ENCODE data around the gene AHI1.

AHI1 gene

DNA sequence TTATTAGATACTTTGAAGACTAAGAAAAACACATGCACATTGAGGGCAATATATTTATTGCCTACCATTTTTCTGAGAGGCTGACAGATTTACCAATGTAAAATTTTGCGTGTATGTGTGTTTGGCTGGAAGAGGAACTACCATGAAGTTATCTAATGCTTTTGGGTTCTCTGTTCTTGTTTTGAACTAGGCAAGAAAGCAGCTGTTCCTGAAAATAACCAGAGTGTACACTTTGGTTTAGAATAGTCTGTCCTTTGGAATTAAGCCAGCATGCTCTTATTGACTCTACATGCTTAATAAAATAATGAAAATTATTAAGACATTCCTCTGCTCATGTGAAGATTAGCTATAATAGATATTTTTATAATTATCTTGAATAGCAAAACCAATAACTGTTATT is 187.2 kb downstream of the AHI1 start:
- H3K27me3 Mint-ChIP-seq = no peaks in the 10 kb centered on the region
- H3K9me3 Mint-ChIP-seq = no peaks in the 10 kb centered on the region
- DNase-seq (ENCODE audit: low spot score in 2 of 2) (no peak), ATAC-seq (replicated peaks; ENCODE audit: extremely low read depth, poor library complexity, severe bottlenecking) (no peak)
- H3K4me1 Mint-ChIP-seq = no peaks in the 10 kb centered on the region
- no peak overlapping the region for H3K27ac Mint-ChIP-seq (ENCODE audit: low read depth)
- H3K4me3 Mint-ChIP-seq = no peak overlapping the region
- no peaks in the 10 kb centered on the region for H3K36me3 Mint-ChIP-seq (ENCODE audit: insufficient read depth)

GRCh38 chr6:135306740-135307420 is 190.7 kb downstream of the AHI1 start:
- Mint-ChIP-seq H3K27ac (ENCODE audit: low read depth) (no peak overlapping the region), H3K4me1 (no peaks in the 10 kb centered on the region), H3K27me3 (no peaks in the 10 kb centered on the region), H3K4me3 (no peak overlapping the region), H3K36me3 (ENCODE audit: insufficient read depth) (no peaks in the 10 kb centered on the region), H3K9me3 (no peaks in the 10 kb centered on the region)
- DNase-seq (ENCODE audit: low spot score in 2 of 2) = no peak
- no peak for ATAC-seq (replicated peaks; ENCODE audit: extremely low read depth, poor library complexity, severe bottlenecking)

DNA sequence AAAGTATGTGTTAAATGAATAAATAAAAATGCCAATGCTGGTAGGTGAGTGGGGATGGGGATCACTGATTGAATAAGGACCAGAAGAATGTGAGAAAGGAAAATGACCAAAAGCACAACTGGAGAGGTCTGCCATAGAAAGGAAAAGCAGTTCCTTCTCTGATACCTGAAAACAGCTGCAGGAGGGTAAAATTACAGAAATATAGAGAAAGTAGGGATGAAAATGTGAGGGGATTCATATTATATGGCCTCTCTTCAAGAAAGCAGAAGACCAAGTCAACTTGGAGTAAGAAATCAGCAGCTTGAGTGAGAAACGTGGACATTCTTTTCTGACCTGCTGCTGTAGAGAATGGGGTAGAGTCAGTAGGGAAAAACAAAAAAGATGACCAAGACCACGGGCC is 191.4 kb downstream of the AHI1 start:
- Mint-ChIP-seq H3K4me3 (no peak overlapping the region), H3K4me1 (no peaks in the 10 kb centered on the region), H3K36me3 (ENCODE audit: insufficient read depth) (no peaks in the 10 kb centered on the region), H3K27ac (ENCODE audit: low read depth) (no peak overlapping the region), H3K27me3 (no peaks in the 10 kb centered on the region), H3K9me3 (no peaks in the 10 kb centered on the region)
- DNase-seq (ENCODE audit: low spot score in 2 of 2) (no peak), ATAC-seq (replicated peaks; ENCODE audit: extremely low read depth, poor library complexity, severe bottlenecking) (no peak)

GRCh38 chr6:135305684-135306083 is 191.9 kb downstream of the AHI1 start:
- Mint-ChIP-seq H3K36me3 (ENCODE audit: insufficient read depth) (no peaks in the 10 kb centered on the region), H3K9me3 (no peaks in the 10 kb centered on the region), H3K27ac (ENCODE audit: low read depth) (no peak overlapping the region), H3K27me3 (no peaks in the 10 kb centered on the region), H3K4me3 (no peak overlapping the region), H3K4me1 (no peaks in the 10 kb centered on the region)
- ATAC-seq (replicated peaks; ENCODE audit: extremely low read depth, poor library complexity, severe bottlenecking) (no peak), DNase-seq (ENCODE audit: low spot score in 2 of 2) (no peak)

GRCh38 chr6:135304883-135305282 is 192.7 kb downstream of the AHI1 start:
- H3K36me3 Mint-ChIP-seq (ENCODE audit: insufficient read depth) = no peaks in the 10 kb centered on the region
- no peaks in the 10 kb centered on the region for H3K9me3 Mint-ChIP-seq
- no peak overlapping the region for H3K27ac Mint-ChIP-seq (ENCODE audit: low read depth)
- ATAC-seq (replicated peaks; ENCODE audit: extremely low read depth, poor library complexity, severe bottlenecking) (no peak), DNase-seq (ENCODE audit: low spot score in 2 of 2) (no peak)
- H3K4me1 Mint-ChIP-seq = no peaks in the 10 kb centered on the region
- H3K4me3 Mint-ChIP-seq = no peak overlapping the region
- no peaks in the 10 kb centered on the region for H3K27me3 Mint-ChIP-seq

- Mint-ChIP-seq H3K27me3 (no peaks in the 10 kb centered on the region), H3K27ac (ENCODE audit: low read depth) (no peak overlapping the region), H3K9me3 (no peaks in the 10 kb centered on the region), H3K36me3 (ENCODE audit: insufficient read depth) (peaks cover 2% of the 10 kb centered on the region), H3K4me1 (no peaks in the 10 kb centered on the region), H3K4me3 (no peak overlapping the region)
- DNase-seq (ENCODE audit: low spot score in 2 of 2) = no peak
- no peak for ATAC-seq (replicated peaks; ENCODE audit: extremely low read depth, poor library complexity, severe bottlenecking)
These were observed 196.2 kb downstream of the AHI1 start for GRCh38 chr6:135301304-135301703.

- no peaks in the 10 kb centered on the region for H3K27me3 Mint-ChIP-seq
- ATAC-seq (replicated peaks; ENCODE audit: extremely low read depth, poor library complexity, severe bottlenecking) (no peak), DNase-seq (ENCODE audit: low spot score in 2 of 2) (no peak)
- no peaks in the 10 kb centered on the region for H3K4me1 Mint-ChIP-seq
- H3K27ac Mint-ChIP-seq (ENCODE audit: low read depth) = no peak overlapping the region
- no peaks in the 10 kb centered on the region for H3K9me3 Mint-ChIP-seq
- peaks cover 2% of the 10 kb centered on the region for H3K36me3 Mint-ChIP-seq (ENCODE audit: insufficient read depth)
- H3K4me3 Mint-ChIP-seq = no peak overlapping the region
These were observed 197.0 kb downstream of the AHI1 start for GRCh38 chr6:135300576-135300975.

GRCh38 chr6:135299256-135299655 is 198.3 kb downstream of the AHI1 start:
- Mint-ChIP-seq H3K4me3 (no peak overlapping the region), H3K27ac (ENCODE audit: low read depth) (no peak overlapping the region), H3K9me3 (no peaks in the 10 kb centered on the region), H3K36me3 (ENCODE audit: insufficient read depth) (peaks cover 2% of the 10 kb centered on the region), H3K4me1 (no peaks in the 10 kb centered on the region), H3K27me3 (no peaks in the 10 kb centered on the region)
- DNase-seq (ENCODE audit: low spot score in 2 of 2) = no peak
- no peak for ATAC-seq (replicated peaks; ENCODE audit: extremely low read depth, poor library complexity, severe bottlenecking)

DNA sequence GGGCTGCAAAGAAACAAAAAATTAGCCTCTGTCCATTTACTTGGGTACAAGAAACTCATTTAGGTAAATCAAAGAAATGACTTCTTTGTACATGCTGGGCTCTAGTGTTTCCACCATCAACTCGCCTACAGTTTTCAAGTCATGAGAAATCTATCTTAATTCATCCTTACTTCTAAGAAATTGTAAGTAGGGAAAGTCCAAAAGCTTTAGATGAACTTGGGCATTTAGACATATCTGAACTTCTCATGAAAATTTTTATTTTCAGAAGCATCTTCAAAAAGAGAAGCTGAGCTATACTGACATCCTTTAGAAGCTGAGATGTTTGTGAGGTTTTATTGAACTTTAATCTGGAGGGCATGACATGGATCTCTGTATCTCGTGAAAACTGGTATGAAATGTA is 199.1 kb downstream of the AHI1 start:
- no peak for ATAC-seq (replicated peaks; ENCODE audit: extremely low read depth, poor library complexity, severe bottlenecking)
- no peak for DNase-seq (ENCODE audit: low spot score in 2 of 2)
- H3K27ac Mint-ChIP-seq (ENCODE audit: low read depth) = no peak overlapping the region
- H3K4me3 Mint-ChIP-seq = no peak overlapping the region
- peaks cover 2% of the 10 kb centered on the region for H3K36me3 Mint-ChIP-seq (ENCODE audit: insufficient read depth)
- H3K27me3 Mint-ChIP-seq = no peaks in the 10 kb centered on the region
- no peaks in the 10 kb centered on the region for H3K4me1 Mint-ChIP-seq
- H3K9me3 Mint-ChIP-seq = no peaks in the 10 kb centered on the region

- ATAC-seq (replicated peaks; ENCODE audit: extremely low read depth, poor library complexity, severe bottlenecking) = no peak
- Mint-ChIP-seq H3K27ac (ENCODE audit: low read depth) (no peak overlapping the region), H3K4me3 (no peak overlapping the region), H3K4me1 (no peaks in the 10 kb centered on the region), H3K36me3 (ENCODE audit: insufficient read depth) (peaks cover 2% of the 10 kb centered on the region), H3K9me3 (no peaks in the 10 kb centered on the region), H3K27me3 (no peaks in the 10 kb centered on the region)
- no peak for DNase-seq (ENCODE audit: low spot score in 2 of 2)
These were observed 200.8 kb downstream of the AHI1 start for GRCh38 chr6:135296715-135297114.

DNA sequence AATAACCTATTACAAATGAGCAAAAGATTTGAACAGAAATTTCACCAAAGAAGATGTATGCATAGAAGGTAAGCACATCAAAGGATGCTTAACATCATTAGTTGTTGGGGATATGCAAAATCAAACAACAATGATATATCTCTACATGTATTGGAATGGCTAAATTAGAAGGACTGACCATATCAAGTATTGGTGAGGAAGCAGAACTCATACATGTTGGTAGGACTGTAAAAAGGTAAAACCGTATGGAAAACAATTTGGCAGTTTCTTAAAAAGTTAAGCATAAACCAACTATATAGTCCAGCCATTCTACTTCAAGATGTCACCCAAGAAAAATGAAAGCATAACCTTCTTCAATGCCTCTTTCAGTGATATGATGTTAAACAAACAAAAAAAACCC is 202.5 kb downstream of the AHI1 start:
- ATAC-seq (replicated peaks; ENCODE audit: extremely low read depth, poor library complexity, severe bottlenecking) = no peak
- no peak overlapping the region for H3K27ac Mint-ChIP-seq (ENCODE audit: low read depth)

DNA sequence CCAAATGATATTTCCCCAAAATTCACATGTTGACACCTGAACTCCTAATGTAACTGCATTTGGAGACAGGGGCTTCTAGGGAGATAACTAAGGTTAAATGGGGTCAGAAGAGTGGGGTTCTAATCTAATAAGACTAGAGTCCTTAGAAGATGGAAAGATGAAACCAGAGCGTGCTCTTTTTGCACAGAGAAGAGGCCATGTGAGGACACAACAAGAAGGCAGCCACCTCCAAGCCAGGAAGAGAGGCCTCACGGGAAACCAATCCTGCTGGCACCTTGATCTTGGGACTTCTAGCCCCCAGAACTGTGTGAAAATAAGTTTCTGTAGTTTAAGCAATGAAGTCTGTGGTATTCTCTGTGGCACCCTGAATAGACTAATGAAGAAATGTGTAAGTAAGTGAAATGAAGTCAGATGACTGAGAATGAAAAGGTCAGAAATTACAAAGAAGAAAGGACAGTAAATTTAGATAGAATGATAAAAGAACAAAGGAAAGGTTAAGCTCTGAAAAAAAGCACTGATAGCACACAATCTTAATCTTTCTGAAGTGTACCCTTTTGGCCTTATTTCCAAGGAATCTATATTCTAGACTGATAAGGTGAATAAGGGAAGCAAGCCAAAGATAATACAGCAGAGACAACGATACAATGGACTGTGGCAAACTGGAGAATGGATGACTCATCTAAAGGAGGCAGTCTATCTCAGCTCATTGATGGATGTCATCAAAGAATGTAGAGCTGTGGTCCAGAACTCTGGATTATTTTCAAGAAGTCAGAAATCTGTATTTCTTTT is 206.1 kb downstream of the AHI1 start:
- DNase-seq (ENCODE audit: low spot score in 2 of 2) = no peak

More for the DNA sequence above, 202.5 kb downstream of the AHI1 start:
- Mint-ChIP-seq H3K27me3 (no peaks in the 10 kb centered on the region), H3K4me3 (no peak overlapping the region), H3K4me1 (no peaks in the 10 kb centered on the region), H3K9me3 (no peaks in the 10 kb centered on the region), H3K36me3 (ENCODE audit: insufficient read depth) (peaks cover 2% of the 10 kb centered on the region)
- no peak for DNase-seq (ENCODE audit: low spot score in 2 of 2)

DNA sequence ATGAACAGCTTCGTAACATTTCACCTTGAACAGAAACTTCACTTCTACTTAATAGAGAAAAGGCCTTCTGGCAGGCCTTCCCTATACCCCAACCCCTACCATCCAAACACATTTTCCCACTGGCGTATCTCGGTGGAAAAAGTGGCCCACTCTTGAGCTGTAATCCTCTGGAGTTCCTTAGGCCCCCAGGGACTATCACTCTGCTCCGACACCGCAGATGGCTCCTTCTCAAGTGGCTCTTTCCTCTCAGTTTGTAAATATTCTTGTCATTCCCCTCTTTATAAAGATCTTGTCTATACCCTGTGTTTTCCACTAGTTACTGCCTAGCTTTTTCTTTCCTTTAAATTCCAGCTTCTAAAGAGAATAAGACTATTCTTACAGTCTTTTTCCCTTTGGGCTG is 207.7 kb downstream of the AHI1 start:
- ATAC-seq (replicated peaks; ENCODE audit: extremely low read depth, poor library complexity, severe bottlenecking) (no peak), DNase-seq (ENCODE audit: low spot score in 2 of 2) (no peak)
- H3K4me3 Mint-ChIP-seq = no peak overlapping the region

More for the DNA sequence above, 206.1 kb downstream of the AHI1 start:
- Mint-ChIP-seq H3K36me3 (ENCODE audit: insufficient read depth) (no peaks in the 10 kb centered on the region), H3K27ac (ENCODE audit: low read depth) (no peak overlapping the region), H3K4me3 (no peak overlapping the region), H3K27me3 (no peaks in the 10 kb centered on the region), H3K9me3 (no peaks in the 10 kb centered on the region), H3K4me1 (no peaks in the 10 kb centered on the region)
- ATAC-seq (replicated peaks; ENCODE audit: extremely low read depth, poor library complexity, severe bottlenecking) = no peak

More for the DNA sequence above, 207.7 kb downstream of the AHI1 start:
- Mint-ChIP-seq H3K27me3 (no peaks in the 10 kb centered on the region), H3K36me3 (ENCODE audit: insufficient read depth) (peaks cover 1% of the 10 kb centered on the region), H3K9me3 (no peaks in the 10 kb centered on the region), H3K4me1 (no peaks in the 10 kb centered on the region), H3K27ac (ENCODE audit: low read depth) (no peak overlapping the region)
